Hypothalamus (tissue), 51 donors: ENCODE results near the gene FMR1.
A peak's percentile ranks its signal among the peaks of the same experiment; 100 is the strongest.

Experiments used
- DNase-seq, 51 donors: peaks; one replicate each; lab custom pipeline; 2025; lab: John Stamatoyannopoulos, UW

FMR1 gene

DNA sequence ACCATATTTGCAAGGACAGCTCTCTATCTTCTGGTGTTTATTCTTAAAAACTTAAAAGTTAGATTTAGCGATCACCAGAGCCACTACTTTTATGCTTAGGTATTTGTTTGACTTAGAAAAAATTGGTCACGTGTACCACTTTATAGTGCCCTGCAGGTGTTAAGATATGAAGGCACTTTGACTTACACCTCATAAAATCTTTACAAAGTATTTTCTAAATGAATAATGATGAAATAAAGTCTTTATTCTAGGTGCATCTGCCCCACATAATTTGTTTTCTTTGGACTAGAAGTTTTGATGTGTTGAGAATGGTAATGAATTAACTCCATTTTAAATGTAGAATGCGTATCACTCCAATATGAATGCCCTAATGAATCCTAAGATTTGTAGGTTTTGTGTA is 2.9 kb downstream of the FMR1 start:
- no peak for DNase-seq

DNA sequence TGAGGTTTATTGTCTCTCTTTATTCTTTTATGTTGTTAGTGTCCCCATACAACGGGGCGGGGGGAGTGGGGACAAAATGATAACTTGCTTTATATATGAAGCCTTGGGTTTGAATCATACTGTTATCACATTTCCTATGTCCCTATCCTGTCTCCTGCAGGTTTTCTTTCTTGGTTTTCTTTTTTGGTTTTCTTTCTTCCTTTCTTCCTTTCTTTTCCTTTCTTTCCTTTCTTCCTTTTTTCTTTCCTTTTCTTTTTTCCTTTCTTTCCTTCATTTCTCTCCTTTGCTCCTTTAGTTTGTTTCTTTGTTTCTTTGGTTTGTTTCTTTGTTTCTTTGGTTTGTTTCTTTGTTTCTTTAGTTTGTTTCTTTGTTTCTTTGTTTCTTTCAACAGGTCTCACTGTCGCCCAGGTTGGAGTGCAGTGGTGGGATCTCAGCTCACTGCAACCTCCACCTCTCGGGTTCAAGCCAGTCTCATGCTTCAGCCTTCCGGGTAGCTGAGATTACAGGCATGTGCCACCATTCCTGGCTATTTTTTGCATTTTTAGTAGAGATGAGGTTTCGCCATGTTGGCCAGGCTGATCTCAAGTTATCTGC is 4.8 kb downstream of the FMR1 start:
- no peak for DNase-seq

DNA sequence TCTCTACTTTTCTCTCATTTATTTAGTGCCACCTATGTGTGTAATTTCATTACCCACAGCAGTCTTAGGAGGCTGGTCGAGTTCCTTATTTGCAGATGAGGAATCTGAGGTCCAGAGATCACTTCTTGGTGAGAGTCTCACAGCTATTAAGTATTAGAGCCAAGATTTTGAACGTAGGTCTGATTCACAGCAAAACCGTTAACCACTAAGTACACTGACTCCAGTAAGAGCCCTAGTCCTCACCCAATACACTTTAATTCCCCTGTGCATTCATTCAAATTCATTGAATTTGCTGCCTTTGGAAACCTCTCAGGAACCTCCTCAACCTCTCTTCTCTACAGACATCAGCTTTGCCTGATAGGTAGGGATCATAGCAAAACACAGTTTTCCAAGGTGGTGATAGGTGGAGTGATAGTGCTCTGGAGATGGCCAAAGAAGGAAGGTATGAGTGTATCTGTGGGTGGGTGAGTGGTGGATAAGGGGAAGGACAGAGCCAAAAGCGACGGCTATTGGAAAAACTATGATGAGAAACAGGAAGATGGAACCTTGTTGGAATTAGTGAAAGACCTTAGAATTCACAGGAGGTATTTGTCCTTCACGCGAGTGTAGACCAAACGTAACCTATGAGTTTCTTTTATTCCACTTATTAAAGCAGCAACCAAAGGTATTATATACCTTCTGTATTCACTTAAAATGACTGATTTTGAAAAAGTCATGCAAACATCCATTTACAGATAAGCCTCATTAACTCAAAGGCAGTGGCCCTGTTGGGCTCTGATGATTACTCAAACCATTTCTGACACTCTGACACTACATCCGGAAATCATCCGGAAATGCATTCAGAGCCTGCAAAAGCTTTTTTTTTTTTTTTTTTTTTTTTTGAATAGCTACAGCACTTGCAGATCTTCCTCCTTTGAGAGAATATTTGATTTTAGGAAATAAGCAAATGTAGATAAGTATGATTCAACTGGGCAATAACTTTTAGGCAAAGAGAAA is 6.3 kb downstream of the FMR1 start:
- DNase-seq, result no peak

DNA sequence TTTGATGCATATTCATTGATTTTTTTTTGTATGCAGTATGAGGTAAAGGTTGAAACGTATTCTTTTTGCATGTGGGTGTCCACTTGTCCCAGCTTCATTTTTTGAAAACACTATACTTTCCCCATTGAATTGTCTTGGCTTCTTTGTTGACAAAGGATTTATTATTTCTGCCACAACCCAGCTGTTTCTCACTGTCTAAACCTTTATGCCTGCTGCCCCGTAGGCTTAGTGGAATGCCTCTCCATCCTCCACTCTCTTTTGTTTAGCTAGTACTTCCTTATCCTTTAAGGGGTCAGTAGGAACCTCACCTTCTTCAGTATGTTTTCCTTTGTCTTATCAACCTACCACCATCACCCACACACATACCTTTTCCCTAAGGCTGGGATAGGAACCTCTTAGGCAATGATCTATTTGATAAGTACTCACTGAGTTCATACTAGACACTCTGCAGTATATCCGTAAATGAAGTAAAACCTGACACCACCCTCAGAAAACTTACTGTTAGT is 8.5 kb downstream of the FMR1 start:
- DNase-seq, result no peak

DNA sequence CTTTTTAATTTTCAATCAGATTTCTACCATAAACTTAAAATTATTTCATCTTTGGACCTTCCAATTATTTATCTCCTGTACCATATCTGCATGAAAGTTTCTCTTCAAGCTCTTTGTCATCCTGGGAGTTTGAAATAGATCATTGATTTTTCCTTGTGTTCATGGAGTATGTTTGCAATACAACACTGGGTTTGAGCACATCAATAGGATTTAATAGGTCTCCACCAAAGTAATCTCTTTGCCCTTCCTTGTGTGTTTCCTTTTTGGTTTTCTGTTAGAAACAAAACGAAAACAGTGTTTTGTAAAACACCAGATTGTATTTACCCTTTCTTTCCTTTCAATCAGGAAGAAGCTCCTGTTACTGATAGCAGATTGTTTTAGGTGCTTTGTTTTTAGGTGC is 11.9 kb downstream of the FMR1 start:
- no peak for DNase-seq

DNA sequence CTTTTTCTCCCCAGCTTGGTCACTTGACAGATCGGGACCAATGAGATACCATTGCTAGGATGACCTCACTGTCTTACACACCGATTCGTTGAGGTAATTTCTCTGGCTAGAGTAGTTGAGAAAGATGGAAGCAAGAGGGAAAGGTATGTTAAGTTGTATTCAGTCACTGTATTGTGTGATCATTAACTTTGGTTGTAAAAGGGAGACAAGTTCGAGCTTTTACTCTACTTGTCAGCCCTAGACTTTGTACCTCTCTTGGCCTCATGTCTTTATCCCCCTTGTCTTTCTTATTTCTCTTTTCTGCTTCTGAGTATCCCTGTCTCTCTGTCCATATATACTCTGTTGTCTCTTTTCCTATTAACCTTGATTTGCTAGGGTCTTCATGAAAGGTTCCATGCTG is 15.5 kb downstream of the FMR1 start:
- no peak for DNase-seq

DNA sequence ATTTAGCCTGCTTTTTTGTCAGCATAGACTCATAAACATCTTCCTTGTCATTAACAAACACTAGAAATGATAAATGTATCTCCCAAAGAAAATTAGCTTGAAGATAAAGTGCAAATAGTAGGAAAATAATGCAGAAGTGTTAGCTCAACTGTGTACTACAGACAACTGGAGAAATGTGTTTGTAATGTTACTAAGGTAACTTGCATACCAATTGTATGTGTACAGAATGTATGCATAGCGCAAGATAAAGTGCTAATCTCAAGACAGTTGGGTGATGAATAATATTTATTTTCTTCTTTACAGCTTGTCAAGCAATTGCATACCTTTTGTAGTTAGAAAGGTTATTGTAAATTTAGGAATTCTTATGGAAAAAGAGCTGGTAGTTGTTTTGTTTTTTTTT is 22.1 kb downstream of the FMR1 start:
- no peak for DNase-seq

DNA sequence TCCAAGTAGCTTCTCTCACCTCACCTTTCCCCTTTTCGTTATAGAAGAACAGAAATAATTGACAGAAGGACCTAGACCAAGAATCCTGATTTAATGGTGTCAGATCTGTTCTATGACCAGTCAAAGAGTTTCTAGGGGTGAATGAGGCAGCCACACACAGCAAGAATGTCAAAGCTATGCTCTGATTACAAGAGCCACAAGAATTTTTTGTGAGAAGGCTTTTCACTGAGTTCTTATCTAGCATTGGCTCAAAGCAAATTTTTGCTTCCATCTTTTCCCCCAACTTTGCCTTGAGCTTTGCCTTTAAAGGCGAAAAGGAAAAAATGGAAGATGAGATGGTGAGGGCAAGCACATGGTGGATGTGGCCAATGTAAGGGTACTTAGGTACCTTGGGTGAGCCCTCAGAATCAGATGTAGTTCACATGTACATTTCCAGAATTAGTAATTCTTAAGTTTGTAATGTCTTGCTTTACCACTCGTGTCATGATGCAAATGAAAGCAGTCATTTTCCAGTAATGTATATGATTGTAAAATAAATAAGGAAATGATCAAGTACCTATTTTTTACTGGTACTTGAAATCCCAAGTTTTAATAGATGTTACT is 23.5 kb downstream of the FMR1 start:
- no peak for DNase-seq

DNA sequence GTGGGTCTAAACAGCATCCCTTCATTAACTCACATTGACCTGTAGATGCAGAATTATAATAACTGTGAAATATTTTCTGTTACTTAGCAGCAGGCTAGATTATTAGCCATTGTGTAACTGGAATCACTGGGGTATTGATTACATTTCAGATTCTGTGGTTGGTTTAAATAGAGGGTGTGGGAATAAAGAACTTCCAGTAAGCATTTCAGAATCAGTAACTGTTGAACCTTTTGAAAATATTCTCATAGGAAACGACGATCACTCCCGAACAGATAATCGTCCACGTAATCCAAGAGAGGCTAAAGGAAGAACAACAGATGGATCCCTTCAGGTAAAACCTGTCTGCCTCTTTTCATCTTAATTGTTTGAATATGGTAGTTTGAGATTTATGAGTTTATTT is 33.6 kb downstream of the FMR1 start:
- no peak for DNase-seq

DNA sequence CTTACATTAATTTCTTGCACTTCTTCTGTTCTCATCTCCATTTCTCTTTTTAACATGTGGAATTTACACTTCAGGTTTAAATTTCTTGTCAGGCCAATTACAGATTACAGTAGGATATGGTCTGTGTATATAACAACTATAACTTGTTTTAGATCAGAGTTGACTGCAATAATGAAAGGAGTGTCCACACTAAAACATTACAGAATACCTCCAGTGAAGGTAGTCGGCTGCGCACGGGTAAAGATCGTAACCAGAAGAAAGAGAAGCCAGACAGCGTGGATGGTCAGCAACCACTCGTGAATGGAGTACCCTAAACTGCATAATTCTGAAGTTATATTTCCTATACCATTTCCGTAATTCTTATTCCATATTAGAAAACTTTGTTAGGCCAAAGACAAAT is 36.8 kb downstream of the FMR1 start:
- DNase-seq, result no peak

DNA sequence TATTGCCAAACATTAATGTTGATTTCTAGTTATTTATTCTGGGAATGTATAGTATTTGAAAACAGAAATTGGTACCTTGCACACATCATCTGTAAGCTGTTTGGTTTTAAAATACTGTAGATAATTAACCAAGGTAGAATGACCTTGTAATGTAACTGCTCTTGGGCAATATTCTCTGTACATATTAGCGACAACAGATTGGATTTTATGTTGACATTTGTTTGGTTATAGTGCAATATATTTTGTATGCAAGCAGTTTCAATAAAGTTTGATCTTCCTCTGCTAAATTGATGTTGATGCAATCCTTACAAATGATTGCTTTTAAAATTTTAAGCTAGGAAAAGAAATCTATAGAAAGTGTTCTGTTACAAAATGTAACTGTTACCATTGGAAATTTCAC is 38.6 kb downstream of the FMR1 start:
- no peak for DNase-seq

DNA sequence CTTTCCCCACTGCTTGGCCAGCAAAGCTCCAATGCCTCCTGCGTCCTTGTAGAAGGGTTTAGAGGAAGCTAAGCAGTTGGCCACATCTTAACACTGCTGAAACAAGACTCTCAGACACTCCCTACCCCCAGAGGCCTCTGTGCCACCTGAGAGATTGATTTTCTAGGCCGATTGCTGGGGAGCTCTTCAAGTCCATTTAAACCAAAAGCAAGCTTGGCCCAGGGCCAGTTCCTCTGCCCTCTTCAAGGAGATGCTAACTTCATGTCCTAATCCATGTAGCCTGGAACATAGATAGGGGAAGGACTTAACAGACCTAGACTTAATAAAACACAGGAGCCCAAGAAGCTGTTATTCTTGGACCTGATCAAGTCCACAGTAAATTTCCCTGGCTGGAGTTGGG is 42.3 kb downstream of the FMR1 start:
- DNase-seq, result peak in 1 of 51 donors; percentile 0

DNA sequence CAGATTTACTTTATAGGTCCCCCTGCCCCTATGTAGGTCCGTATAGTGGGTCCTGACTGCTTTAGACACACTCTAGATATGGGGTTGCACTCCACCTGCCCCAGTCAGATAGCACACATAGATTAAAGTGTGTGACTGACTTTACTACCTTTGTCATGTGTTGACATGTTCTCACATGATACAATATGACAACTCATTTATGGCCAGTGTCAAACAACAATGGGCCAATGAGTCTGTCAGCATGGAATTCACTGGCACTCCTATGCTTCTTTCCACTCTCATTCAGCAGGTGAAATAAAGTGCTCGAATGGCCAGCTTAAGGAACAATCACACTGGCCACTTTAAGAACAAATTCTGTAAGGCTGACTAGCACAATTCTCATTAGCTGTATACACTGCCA is 45.6 kb downstream of the FMR1 start:
- DNase-seq, result no peak

DNA sequence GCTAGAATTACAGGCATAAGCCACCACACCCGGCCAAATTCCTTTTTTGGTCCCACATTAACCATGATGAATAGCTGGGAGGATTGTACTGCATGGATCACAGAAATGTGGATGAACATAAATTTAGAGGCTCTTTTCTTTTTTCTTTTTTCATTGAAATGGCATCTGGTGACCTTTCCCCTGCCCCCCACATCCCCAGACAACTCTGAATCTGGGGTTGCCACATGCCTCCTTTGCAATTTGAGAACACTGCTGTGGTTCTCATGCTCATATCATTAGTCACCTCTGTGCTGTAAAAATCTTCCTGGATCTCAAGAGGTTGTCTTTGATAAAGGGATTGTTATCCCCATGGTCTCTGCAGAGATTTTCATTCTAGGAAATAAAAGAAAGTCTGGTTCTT is 46.6 kb downstream of the FMR1 start:
- no peak for DNase-seq

DNA sequence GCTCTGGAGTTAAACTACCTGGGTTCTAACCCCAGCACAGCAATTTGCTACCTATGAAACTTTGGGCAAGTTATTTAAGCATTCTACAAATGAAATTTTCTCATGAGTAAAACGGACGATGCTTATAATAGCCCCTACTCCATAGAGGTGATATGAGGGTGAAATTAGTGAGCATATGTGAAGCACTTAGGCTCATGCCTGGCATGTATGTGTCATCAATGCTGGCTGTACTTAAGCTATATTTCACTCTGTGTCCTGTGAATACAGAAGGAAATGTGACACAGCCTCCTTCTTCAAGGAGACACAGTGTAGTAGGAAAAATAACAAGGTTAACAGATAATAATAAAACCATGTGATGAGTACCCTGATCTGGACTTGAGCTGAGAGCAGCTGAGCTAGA is 49.0 kb downstream of the FMR1 start:
- no peak for DNase-seq

DNA sequence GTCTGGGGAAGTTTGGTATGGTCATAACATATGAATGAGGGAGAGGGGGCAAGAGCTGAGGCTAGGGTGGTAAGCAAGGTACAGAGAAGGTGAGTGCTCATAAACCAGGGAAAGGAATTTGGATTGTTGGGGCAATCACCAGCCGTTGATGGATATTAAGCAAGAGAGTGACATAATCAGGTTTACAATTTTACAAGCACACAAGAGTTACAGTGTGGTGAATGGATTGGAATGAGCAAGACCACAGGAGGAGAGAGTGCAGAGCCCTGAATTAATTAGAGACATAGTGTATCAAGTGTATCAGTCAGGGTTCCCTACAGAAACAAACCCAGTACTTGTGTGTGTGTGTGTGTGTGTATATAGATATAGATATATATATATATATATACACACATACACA is 50.8 kb downstream of the FMR1 start:
- DNase-seq, result no peak

DNA sequence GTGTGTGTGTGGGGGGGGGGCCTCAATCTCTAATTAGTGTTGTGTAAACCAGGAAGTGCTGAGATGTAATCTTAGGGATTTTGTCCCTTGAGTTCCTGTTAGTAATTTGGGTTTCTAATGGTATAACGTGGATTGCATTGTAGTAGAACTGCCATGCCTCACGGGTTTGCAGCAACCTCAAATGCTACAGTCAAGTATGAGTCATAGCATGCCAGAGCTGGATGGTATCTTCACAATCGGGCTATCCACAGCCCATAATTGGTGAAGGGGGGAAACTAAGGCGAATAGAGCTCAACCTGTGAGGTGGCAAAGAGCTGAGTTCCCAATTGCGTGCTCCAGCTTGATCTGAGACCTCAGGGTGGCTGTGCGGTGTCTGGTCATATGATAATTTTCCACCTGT is 67.2 kb downstream of the FMR1 start:
- DNase-seq, result no peak

DNA sequence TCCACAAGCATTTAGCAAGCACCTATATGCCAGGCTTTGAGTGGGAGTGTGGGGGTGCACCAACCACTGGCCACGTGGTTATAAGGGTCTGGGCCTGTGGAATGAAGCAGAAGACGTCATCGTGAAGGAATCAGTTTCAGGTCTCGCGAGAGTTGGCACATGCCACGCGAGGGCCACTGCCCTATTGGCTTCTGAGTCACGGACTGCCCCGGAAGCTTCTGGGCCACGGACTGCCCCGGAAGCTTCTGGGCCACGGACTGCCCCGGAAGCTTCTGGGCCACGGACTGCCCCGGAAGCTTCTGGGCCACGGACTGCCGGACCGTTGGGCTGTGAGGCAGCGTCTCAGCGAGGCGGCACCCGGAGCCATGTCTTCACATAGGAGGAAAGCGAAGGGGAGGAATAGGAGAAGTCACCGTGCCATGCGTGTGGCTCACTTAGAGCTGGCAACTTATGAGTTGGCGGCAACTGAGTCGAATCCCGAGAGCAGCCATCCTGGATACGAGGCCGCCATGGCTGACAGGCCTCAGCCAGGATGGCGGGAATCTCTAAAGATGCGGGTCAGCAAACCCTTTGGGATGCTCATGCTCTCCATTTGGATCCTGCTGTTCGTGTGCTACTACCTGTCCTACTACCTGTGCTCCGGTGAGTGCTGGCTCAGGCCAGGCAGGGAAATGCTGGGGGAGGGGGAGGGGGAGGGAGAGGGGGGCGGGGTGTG is 69.5 kb downstream of the FMR1 start, which contains the start of gene FMR1NB:
FMR1NB (plus strand) TSS at position 300 of the 715 bp plus-strand sequence; CDS start at position 366, 66 bp downstream.
- DNase-seq, result no peak
